HK-2 (cell line): ENCODE measurements around the gene MORC1.

Experiments
- DNase-seq: peaks from one replicate; pipeline ENCODE4 v3.0.0-alpha.2; 2018; ENCODE audit not compliant: unreplicated experiment

MORC1 gene

DNA sequence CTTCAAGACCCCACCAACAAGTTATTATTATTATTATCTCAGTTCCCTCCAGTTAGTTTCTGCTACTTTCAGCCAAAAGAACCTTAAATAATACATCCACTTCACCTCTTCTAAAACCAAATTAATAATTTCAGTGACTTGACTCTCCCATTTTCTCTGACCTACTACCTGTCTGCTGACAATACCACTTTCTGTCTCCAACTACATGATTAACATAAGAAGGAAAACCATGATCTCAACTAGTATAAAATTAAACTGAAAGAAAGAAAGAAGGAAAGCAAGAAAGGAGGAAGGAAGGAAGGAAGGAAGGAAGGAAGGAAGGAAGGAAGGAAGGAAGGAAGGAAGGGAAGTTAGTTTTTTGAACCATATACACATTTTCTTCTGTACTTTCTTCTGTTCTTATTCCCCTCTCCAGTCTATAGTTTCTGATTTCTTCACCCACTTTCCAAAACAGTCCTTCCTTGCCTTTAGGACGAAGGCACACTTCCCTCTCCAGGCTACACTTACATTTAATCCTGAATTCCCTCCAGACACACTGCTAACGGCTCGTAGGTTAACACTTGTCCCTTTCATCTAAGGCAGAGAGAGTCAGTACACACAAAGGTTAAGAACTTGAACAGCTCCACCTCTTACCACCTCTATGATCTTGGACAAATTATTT is 84.8 kb downstream of the MORC1 start:
- DNase-seq, result no peak

- no peak for DNase-seq
Observed at GRCh38 chr3:109028753-109029152, 89.2 kb downstream of the MORC1 start.

GRCh38 chr3:109026821-109027220 is 91.1 kb downstream of the MORC1 start:
- DNase-seq, result no peak

DNA sequence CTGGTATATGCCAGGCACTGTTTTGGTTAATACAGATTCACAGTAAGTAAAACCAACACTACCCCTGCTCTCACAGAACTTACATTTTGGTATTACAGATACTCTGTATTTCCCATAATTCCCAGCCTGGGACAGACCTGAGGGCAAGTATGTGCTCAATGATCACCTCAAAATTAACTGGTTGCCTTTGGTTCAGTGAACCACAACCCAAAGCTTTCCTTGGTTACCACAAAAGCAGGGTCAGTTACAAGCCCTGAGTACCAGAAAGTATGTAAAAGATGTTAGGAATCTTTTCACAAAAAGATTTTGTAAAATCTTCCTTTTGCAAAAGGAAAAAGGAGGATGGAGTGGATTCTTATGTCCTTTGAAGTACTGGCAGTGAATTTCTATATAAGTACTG is 92.0 kb downstream of the MORC1 start:
- DNase-seq, result no peak

DNA sequence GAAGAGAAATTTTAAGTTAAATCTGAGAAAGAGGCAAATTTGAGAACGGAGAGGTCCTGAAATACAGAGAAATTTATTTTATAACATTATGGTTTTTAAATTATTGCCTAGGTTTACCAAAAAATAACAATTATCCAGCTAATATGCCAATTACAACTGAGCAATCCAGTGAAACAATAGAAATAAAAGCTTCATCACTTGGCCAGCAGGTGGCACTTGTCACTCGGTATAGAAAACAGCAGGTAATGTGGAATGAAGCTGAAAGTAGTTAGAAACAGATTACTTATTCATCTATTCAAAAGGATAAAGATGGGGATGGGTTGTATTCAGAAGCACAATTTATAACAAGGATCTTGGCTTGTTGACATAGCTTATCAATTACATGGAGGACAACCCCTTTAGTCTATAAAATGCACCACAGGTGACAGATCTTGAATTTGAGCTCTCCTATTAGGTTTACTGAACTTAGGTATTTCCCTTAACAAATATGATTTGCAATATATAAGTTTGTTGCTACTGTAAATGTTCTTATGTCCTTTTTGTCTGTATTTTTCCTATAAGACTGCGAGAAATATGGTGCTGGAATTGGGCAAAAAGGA is 94.2 kb downstream of the MORC1 start:
- peak; percentile 31 for DNase-seq

DNA sequence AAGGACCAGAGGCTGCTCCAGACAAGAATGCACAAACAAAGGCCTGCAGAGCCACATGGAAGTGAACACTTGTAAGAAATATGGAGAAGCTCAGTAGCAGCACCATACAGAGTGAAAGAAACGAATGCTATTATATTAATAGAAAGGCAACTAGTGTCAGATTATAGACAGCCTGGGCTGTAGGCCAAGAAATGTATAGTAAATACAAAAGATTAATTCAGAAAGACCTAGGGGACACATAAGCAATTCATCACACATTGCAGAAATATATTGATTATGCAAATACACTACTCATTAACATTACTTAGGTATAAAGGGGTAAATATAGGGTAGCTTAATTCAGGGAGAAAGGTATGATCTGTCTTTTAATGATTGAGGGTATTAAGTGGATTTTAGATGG is 94.8 kb downstream of the MORC1 start:
- DNase-seq, result no peak

DNA sequence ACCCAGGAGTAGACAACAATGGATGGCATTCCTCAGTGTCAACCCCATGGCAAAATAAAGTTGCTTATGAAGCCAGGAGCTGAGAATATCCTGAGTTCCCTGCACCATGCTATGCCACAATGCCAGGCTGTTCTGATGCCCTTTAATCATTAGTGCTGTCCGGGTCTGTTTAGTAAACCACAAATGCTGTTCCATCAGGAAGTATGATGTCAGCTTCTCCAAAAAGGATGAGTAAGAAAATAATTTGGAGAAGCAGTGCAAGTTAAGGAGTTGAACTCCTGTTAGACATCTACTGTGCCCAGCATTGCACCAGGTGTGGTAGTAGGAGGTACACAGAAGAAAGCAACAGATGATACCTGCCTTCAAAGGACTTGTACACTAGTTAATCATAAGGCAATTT is 96.4 kb downstream of the MORC1 start:
- DNase-seq, result no peak

- no peak for DNase-seq
Observed at GRCh38 chr3:109018828-109019227, 99.1 kb downstream of the MORC1 start.

GRCh38 chr3:109005443-109005842 is 112.5 kb downstream of the MORC1 start:
- DNase-seq, result no peak

GRCh38 chr3:108998436-108998835 is 119.5 kb downstream of the MORC1 start:
- DNase-seq, result no peak

GRCh38 chr3:108985844-108986243 is 132.1 kb downstream of the MORC1 start:
- DNase-seq, result no peak

- DNase-seq, result no peak
Observed at GRCh38 chr3:108983051-108983450, 134.9 kb downstream of the MORC1 start.

GRCh38 chr3:108976058-108976457 is 141.9 kb downstream of the MORC1 start:
- no peak for DNase-seq

GRCh38 chr3:108973019-108973418 is 144.9 kb downstream of the MORC1 start:
- no peak for DNase-seq

- DNase-seq, result no peak
Observed at GRCh38 chr3:108972482-108972881, 145.5 kb downstream of the MORC1 start.

- DNase-seq, result no peak
Observed at GRCh38 chr3:108970561-108970960, 147.4 kb downstream of the MORC1 start.

DNA sequence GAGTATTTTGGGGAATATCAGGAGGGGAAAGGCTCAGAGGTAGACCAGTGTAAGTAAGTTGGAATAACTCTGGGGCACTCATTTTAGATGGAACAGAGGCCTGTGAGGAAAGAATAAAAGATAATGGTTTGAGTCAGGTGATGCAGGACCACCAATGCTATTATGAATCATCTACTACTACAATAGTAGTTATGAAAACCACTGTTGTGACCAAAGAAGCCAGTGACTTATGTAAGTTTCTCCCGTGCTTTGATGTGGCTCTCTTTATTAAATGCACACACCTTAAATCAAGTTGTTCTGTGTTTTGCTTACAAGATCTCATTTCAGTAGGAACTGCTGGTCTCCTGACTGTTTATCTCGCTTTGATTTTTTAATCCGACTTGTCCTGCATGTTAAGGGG is 151.2 kb downstream of the MORC1 start:
- no peak for DNase-seq

- no peak for DNase-seq
Observed at GRCh38 chr3:108959017-108959416, 158.9 kb downstream of the MORC1 start.

DNA sequence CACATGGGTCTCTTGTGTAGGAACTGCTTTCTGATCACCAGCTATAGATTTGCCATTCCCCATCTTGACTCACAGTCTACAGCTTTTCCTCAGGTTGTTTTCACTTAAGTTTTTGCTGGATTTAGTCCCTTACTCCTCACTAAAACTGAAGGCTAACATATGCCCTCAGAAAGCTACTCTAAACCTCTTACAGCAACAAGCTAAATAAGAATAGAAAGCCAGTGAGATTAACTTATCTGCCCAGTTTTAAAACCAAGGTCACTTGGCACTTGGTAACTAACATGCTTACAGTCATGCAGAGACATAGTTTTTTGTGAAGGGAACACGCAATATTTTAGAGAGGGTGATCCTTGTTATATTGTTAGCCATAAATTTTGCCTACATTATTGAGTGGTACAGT is 164.2 kb downstream of the MORC1 start, which contains the start of gene GUCA1C:
Gene GUCA1C, minus strand, starts transcription at position 180 of the 400 bp plus-strand sequence. Its CDS starts 117 bp downstream, at position 63.
- no peak for DNase-seq

- DNase-seq, result no peak
Observed at GRCh38 chr3:108953210-108953609, 164.7 kb downstream of the MORC1 start.

GRCh38 chr3:108951820-108952501 is 166.0 kb downstream of the MORC1 start:
- DNase-seq, result no peak

GRCh38 chr3:108947855-108948254 is 170.1 kb downstream of the MORC1 start:
- no peak for DNase-seq
